Calu3 (cell line): Measurements from ENCODE around the gene RMI2. TPM values are rescaled to one million over a fixed set of nuclear protein-coding genes. Genes with fewer than 3 reads are reported as not detected.
"Not testable (repeated sequence)": the region's sequence is repeated elsewhere in the genome, so short reads cannot be mapped to it uniquely, and the experiment has no call there.

Experiments used
- BruUV-seq: library from RNA; stranded (reverse); fragments of 400-500 nt; replicated peaks from 2 replicates; lab custom pipeline; 2021; lab: Mats Ljungman, UMichigan
- CTCF ChIA-PET: fragments of 300-600 bp; sonication (Branson Sonifier 250); formaldehyde crosslinking; loops from one replicate; lab custom pipeline; 2022; ENCODE audit warnings: antibody characterized with exemption; lab: Charles Lee
- DNase-seq: peaks from one replicate; pipeline ENCODE4 v3.0.0; 2022
- H3K27ac Mint-ChIP-seq: one replicate; pipeline ENCODE4 v1.8.0; 2022; ENCODE audit warnings: mixed read lengths; ENCODE audit not compliant: unreplicated experiment
- H3K27me3 Mint-ChIP-seq: one replicate; pipeline ENCODE4 v1.8.0; 2022; ENCODE audit warnings: mixed read lengths; ENCODE audit not compliant: unreplicated experiment
- H3K36me3 Mint-ChIP-seq: one replicate; pipeline ENCODE4 v1.8.0; 2022; ENCODE audit warnings: mild to moderate bottlenecking, moderate library complexity, mixed read lengths; ENCODE audit not compliant: insufficient read depth, unreplicated experiment
- H3K4me1 Mint-ChIP-seq: one replicate; pipeline ENCODE4 v1.8.0; 2022; ENCODE audit warnings: mild to moderate bottlenecking, low read depth, mixed read lengths; ENCODE audit not compliant: unreplicated experiment
- H3K4me3 Mint-ChIP-seq: one replicate; pipeline ENCODE4 v1.8.0; 2022; ENCODE audit warnings: mild to moderate bottlenecking, low read depth, moderate library complexity, mixed read lengths; ENCODE audit not compliant: unreplicated experiment
- H3K9me3 Mint-ChIP-seq: one replicate; pipeline ENCODE4 v1.8.0; 2022; ENCODE audit warnings: low read depth, mixed read lengths; ENCODE audit not compliant: unreplicated experiment
- CTCF ChIP-seq: fragments of 200-600 bp; IDR thresholded peaks from one replicate; pipeline ENCODE4 v1.8.0; 2022; ENCODE audit warnings: antibody characterized with exemption; ENCODE audit not compliant: unreplicated experiment
- intact Hi-C: fragments of 100-400 bp; cut with micrococcal nuclease; formaldehyde crosslinking; loops from one replicate; pipeline ENCODE4 v1.10.0; 2022; ENCODE audit not compliant: unreplicated experiment
- total RNA-seq: library from RNA; stranded (reverse); gene quantifications from 2 replicates; pipeline ENCODE4 v1.2.3, GENCODE V29; 2022

Gene RMI2
- total RNA-seq, 1 experiment from 2014 or later: 55.4 TPM

- TF ChIP-seq CTCF: no peak
- H3K27me3 Mint-ChIP-seq: peaks cover 14% of the 10 kb centered on the region
- H3K27ac Mint-ChIP-seq: no peak overlapping the region
- DNase-seq: no peak
- peaks cover 13% of the 10 kb centered on the region for H3K4me1 Mint-ChIP-seq
- H3K4me3 Mint-ChIP-seq: peak overlapping the region; percentile 6
- no peaks in the 10 kb centered on the region for H3K9me3 Mint-ChIP-seq
- no TSS peak for BruUV-seq
- no peaks in the 10 kb centered on the region for H3K36me3 Mint-ChIP-seq
- intact Hi-C loops: loop anchor here (5.0 kb wide), 1 partner anchor 40 kb away; the partner anchor contains the start of gene SOCS1
- CTCF ChIA-PET: interaction anchor here (0.6 to 2.0 kb wide), 8 partner anchors 17 to 326 kb away, joined by 3 to 20 read pairs (median 5); partner anchors contain the start of gene SOCS1
Observed at GRCh38 chr16:11296706-11297491, 48.4 kb upstream of the RMI2 start.

- DNase-seq: peak; percentile 81
- no peak for TF ChIP-seq CTCF
- no peaks in the 10 kb centered on the region for H3K36me3 Mint-ChIP-seq
- CTCF ChIA-PET: interaction anchor here (0.6 to 2.0 kb wide), 9 partner anchors 11 to 326 kb away, joined by 3 to 20 read pairs (median 5); partner anchors contain the start of gene SOCS1
- H3K27ac Mint-ChIP-seq: no peak overlapping the region
- H3K4me3 Mint-ChIP-seq: peak overlapping the region; percentile 6
- no TSS peak for BruUV-seq
- H3K9me3 Mint-ChIP-seq: no peaks in the 10 kb centered on the region
- peaks cover 13% of the 10 kb centered on the region for H3K4me1 Mint-ChIP-seq
- H3K27me3 Mint-ChIP-seq: peaks cover 11% of the 10 kb centered on the region
- intact Hi-C loops: loop anchor here (5.0 kb wide), 1 partner anchor 40 kb away; the partner anchor contains the start of gene SOCS1
Observed at GRCh38 chr16:11297492-11298142, 47.6 kb upstream of the RMI2 start.

GRCh38 chr16:11298143-11298900, 46.9 kb upstream of the RMI2 start:
- Mint-ChIP-seq H3K4me3 (no peak overlapping the region), H3K4me1 (peaks cover 19% of the 10 kb centered on the region), H3K27ac (no peak overlapping the region), H3K27me3 (peaks cover 4% of the 10 kb centered on the region), H3K9me3 (no peaks in the 10 kb centered on the region), H3K36me3 (peaks cover 1% of the 10 kb centered on the region)
- CTCF ChIA-PET: interaction anchor here (0.7 to 2.0 kb wide), 7 partner anchors 11 to 327 kb away, joined by 3 to 20 read pairs (median 5); partner anchors contain the start of gene SOCS1
- TF ChIP-seq CTCF: no peak
- no peak for DNase-seq
- BruUV-seq: no TSS peak
- intact Hi-C loops: loop anchor here (5.0 kb wide), 1 partner anchor 41 kb away; the partner anchor contains the start of gene SOCS1

GRCh38 chr16:11298950-11299547, 46.2 kb upstream of the RMI2 start:
- H3K4me1 Mint-ChIP-seq: peaks cover 24% of the 10 kb centered on the region
- intact Hi-C loops: loop anchor here (5.0 kb wide), 1 partner anchor 42 kb away; the partner anchor contains the start of gene SOCS1
- DNase-seq, BruUV-seq, H3K27me3 Mint-ChIP-seq, H3K4me3 Mint-ChIP-seq, H3K27ac Mint-ChIP-seq, CTCF ChIA-PET, H3K36me3 Mint-ChIP-seq, H3K9me3 Mint-ChIP-seq: not testable (repeated sequence)
